GM21423 (cell line): Measurements from ENCODE around the gene EGFLAM.

Source experiments
- ATAC-seq: cut with Tn5 transposase; IDR thresholded peaks from one replicate; pipeline ENCODE4 v1.9.1; 2021; ENCODE audit warnings: mild to moderate bottlenecking, moderate library complexity; ENCODE audit not compliant: unreplicated experiment

The EGFLAM gene

GRCh38 chr5:38258319-38259061 lies at the start of gene EGFLAM:
Gene EGFLAM (plus strand): TSS chr5:38258559. CDS start chr5:38258755, 196 bp downstream.
- ATAC-seq, result no peak

- ATAC-seq, result no peak
These were observed 49.5 kb upstream of the EGFLAM start for GRCh38 chr5:38208782-38209378.

- no peak for ATAC-seq
These were observed 47.5 kb upstream of the EGFLAM start for GRCh38 chr5:38210676-38211353.

GRCh38 chr5:38211354-38211710 lies 47.0 kb upstream of the EGFLAM start:
- no peak for ATAC-seq

- ATAC-seq, result no peak
These were observed 46.1 kb upstream of the EGFLAM start for GRCh38 chr5:38212307-38212706.

GRCh38 chr5:38226091-38226490 lies 32.3 kb upstream of the EGFLAM start:
- ATAC-seq, result no peak

GRCh38 chr5:38228914-38229313 lies 29.4 kb upstream of the EGFLAM start:
- no peak for ATAC-seq

GRCh38 chr5:38234737-38235136 lies 23.6 kb upstream of the EGFLAM start:
- no peak for ATAC-seq

GRCh38 chr5:38237681-38238080 lies 20.7 kb upstream of the EGFLAM start:
- ATAC-seq, result no peak

- no peak for ATAC-seq
These were observed 18.1 kb upstream of the EGFLAM start for GRCh38 chr5:38240212-38240611.

- ATAC-seq, result no peak
These were observed 16.7 kb upstream of the EGFLAM start for GRCh38 chr5:38241655-38242054.

GRCh38 chr5:38245307-38245706 lies 13.1 kb upstream of the EGFLAM start:
- no peak for ATAC-seq

GRCh38 chr5:38249301-38249700 lies 9.1 kb upstream of the EGFLAM start:
- ATAC-seq, result no peak

GRCh38 chr5:38249812-38250211 lies 8.5 kb upstream of the EGFLAM start:
- ATAC-seq, result no peak

- ATAC-seq, result no peak
These were observed 7.5 kb upstream of the EGFLAM start for GRCh38 chr5:38250763-38251448.

GRCh38 chr5:38253759-38254158 lies 4.6 kb upstream of the EGFLAM start:
- ATAC-seq, result no peak

GRCh38 chr5:38257308-38258041 lies 884 bp upstream of the EGFLAM start:
- ATAC-seq, result no peak

- ATAC-seq, result no peak
These were observed 379 bp upstream of the EGFLAM start for GRCh38 chr5:38258042-38258318.

- no peak for ATAC-seq
These were observed 876 bp downstream of the EGFLAM start for GRCh38 chr5:38259062-38259808.

GRCh38 chr5:38259809-38260160 lies 1.4 kb downstream of the EGFLAM start:
- no peak for ATAC-seq

GRCh38 chr5:38263983-38264382 lies 5.6 kb downstream of the EGFLAM start:
- ATAC-seq, result no peak
